ENCODE data around the gene SDCCAG8. TPM values are rescaled to one million over a fixed set of nuclear protein-coding genes. Genes with fewer than 3 reads are reported as not detected.
"Not testable (repeated sequence)": the region's sequence is repeated elsewhere in the genome, so short reads cannot be mapped to it uniquely, and the experiment has no call there.

The SDCCAG8 gene
- 20.2 TPM for polyA plus RNA-seq (ENCODE audit: insufficient read length)

DNA sequence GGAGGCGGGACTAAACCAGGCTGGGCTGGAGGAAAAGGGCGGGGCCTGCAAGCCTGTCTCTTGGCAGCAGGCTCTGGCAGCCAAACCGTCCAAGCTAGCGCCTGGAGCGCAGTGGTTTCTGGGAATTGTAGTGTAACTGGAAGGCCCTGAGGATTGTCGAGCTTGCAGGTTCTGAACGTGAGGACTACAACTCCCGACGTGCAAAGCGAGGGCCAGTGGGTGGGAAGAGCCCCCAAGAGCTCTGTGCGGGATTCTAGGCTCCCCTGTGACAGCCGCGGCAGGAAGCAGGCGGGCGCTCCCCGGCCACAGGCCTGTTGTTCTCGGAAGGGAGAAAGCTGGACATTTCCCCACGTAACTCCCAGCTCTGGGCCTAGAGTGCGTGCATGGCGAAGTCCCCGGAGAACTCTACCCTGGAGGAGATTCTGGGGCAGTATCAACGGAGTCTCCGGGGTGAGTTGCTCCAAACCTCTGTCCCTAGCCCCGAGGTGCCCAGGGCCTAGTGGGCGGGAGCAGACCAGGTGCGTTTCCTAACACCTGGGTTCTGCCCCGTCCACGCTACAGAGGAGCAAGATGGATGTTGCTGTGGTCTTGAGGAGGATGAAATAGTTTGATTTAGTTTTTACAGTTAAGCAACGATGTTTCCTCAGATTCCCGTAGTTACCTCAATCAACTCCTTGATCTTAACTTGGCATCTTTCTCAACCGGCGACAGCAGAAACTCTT lies at the start of gene SDCCAG8:
Gene SDCCAG8, plus strand, starts transcription at position 251 of the 722 bp plus-strand sequence. Its CDS starts 133 bp downstream, at position 384.
- peak; percentile 99 for DNase-seq

DNA sequence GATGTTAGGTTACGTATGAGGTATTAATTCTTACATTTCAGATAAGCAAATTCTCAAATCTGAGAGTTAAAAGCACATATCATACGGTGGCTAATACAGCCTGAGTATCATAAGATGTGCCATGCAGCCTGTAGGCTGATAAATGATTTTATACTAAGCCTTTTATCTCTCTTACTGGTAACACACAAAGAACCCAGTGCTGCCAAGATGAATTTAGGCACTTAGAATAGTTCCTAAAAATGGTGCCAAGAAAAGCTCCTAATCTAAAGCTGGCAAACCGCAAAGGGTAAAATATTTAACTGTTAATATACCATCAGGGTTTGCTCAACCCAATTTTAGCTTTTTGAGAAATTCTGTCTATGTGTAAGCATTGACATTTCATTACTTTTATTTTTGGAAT lies 43.9 kb upstream of the SDCCAG8 start:
- DNase-seq = not testable (repeated sequence)

GRCh38 chr1:243213045-243213787 lies 42.6 kb upstream of the SDCCAG8 start:
- no peak for DNase-seq

GRCh38 chr1:243215276-243215875 lies 40.5 kb upstream of the SDCCAG8 start:
- DNase-seq = not testable (repeated sequence)

DNA sequence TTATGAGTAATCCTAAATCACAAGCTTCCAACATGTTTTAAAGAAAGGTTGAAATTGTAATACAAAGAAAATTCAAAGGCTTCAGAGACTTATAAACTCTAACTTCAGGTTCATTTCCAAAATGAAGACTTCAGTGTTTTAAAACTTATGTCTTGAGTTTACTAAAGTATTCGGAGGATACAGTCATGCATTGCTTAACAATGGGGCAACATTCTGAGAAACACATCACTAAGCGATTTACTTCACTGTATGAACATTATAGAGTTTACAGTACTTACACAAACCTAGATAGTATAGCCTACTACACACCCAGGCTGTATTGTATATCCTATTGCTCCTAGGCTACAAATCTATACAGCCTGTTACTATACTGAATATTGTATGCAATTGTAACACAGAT lies 39.1 kb upstream of the SDCCAG8 start:
- no peak for DNase-seq

DNA sequence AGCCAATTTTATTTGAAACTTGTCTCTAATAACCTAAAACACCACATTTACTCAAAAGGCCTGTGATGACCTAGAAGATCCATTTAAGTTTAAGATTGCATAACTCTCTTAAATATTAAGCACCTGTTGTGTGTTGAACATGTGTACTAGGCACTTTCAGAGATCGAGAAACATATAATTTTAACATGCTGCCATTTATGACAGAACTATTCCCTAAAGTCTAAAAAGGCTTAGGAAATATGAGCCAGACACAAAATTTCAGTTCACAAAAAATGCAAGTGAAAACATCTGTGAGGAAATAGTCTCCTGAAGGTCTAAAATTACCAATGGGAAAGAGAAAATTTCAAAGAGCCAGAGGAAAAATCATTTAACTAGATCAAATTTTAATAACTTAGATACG lies 38.5 kb upstream of the SDCCAG8 start:
- DNase-seq = peak; percentile 25

GRCh38 chr1:243218059-243218458 lies 37.8 kb upstream of the SDCCAG8 start:
- DNase-seq = no peak

GRCh38 chr1:243227622-243228021 lies 28.2 kb upstream of the SDCCAG8 start:
- DNase-seq = no peak

DNA sequence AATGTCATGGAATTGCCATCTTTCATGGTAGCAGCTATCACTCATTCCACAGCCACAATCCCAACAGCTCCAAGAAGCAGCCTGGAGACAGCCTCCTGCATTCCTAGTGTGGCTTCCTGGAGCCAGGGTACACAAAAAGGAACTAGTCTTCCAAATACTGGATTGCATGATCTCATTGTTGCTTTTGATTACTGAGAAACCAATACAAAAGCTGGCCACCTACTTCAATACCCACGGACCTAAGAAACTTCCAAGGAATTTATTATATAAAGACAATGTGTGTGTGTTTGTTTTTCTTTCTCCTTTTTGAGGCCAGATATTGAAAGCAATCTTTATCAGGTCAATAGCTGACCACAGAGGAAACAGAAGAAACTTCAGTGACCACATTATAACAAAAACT lies 26.3 kb upstream of the SDCCAG8 start:
- DNase-seq = no peak

DNA sequence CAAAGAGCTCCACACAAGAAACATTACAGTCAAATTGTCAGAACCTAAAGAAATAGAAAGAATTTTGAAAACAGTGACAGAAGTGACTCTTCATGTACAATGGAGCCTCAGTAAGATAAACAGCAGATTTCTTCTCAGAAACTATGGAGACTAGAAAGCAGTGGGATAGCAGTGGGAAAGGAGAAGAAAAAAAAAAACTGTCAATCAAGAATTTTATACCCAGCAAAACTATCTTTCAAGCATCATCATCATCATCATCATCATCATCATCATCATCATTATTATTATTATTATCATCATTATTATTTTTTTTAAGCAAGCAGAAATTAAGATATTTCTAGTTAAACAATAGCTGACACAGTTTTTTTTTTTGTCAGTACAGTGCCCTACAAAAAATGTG lies 24.9 kb upstream of the SDCCAG8 start:
- DNase-seq = no peak

- no peak for DNase-seq
These were observed 21.9 kb upstream of the SDCCAG8 start for GRCh38 chr1:243233908-243234307.

DNA sequence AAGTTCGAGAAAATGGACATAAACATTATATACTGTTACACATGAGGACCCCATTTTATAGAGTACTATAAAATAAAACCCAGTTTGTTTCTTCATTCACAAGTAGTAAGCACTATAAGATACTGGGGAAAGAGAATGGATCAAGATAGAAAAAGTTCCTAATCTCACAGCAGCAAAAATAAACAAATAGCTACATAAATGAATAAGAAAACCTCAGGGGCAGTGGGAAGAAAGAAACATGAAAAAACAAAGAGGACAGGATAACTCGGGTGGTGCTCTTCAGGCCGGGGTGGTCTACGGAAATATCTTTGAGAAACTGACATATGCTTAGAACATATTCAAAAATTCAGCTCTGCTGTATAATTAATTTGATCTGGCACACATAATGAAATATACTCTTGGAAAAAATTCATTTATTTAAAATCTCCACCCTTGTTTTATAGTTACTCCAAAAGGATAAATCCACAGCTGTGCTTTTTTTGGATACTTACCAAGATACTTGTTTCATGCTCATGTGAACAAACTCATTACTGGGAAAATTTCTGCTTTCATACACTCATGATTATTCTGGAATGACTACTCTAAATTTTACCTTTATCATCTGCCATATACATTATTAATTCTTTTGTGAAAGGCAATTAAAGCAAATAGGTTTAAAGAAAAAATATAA lies 20.7 kb upstream of the SDCCAG8 start:
- DNase-seq = peak; percentile 26

- no peak for DNase-seq
These were observed 19.1 kb upstream of the SDCCAG8 start for GRCh38 chr1:243236604-243237252.

DNA sequence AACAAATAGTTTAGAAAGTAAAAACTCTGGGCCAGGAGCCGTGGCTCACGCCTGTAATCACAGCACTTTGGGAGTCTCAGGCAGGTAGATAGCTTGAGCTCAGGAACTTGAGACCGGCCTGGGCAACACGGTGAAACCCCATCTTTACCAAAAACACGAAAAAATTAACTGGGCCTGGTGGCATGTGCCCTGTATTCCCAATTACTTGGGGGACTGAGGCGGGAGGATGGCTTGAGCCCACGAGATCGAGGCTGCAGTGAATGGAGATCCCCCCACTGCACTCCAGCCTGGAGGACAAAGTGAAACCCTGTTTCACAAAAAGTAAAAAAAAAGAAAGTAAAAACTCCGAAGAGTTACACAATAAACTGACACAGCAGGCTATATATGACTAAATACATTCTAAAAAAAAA lies 11.4 kb upstream of the SDCCAG8 start:
- no peak for DNase-seq

- no peak for DNase-seq
These were observed 8.9 kb upstream of the SDCCAG8 start for GRCh38 chr1:243246916-243247315.

GRCh38 chr1:243247901-243248300 lies 7.9 kb upstream of the SDCCAG8 start:
- no peak for DNase-seq

- DNase-seq = no peak
These were observed 6.6 kb upstream of the SDCCAG8 start for GRCh38 chr1:243249214-243249613.

DNA sequence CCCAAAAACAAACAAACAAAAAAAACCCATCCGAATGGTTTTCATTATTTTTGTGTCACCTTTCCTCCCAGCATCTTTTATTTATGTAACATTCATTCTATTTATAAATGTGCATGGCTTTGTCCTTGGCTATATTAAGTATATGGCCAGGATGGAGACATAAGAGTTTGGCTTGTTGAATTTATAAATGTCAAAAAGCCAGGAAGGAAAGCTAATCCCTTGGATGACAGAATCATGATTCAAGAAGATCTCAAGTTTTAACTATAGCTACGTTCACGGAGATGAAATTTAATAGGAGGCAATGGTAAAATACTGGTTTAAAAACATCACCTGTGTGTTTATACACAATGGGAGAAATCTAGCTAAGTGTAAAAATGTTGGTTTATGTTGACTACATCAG lies 5.7 kb upstream of the SDCCAG8 start:
- no peak for DNase-seq

DNA sequence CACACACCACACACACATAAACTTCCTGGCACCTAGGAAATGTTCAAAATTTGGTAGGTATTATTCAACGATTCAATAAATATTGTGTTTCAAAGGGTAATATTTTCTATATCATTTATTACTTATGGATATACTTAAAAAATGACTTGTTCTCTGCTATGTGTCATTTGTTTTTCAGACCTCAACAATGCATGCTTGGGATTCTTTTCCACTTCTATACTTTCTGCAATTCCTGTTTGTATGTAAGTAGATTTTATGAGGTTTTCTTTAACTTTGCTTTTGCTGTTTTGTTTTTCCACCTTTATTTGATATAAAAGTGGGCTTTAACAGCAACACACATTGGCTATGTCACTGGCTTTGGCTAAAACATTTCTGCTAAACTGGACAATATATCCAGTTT lies 4.3 kb upstream of the SDCCAG8 start:
- no peak for DNase-seq

DNA sequence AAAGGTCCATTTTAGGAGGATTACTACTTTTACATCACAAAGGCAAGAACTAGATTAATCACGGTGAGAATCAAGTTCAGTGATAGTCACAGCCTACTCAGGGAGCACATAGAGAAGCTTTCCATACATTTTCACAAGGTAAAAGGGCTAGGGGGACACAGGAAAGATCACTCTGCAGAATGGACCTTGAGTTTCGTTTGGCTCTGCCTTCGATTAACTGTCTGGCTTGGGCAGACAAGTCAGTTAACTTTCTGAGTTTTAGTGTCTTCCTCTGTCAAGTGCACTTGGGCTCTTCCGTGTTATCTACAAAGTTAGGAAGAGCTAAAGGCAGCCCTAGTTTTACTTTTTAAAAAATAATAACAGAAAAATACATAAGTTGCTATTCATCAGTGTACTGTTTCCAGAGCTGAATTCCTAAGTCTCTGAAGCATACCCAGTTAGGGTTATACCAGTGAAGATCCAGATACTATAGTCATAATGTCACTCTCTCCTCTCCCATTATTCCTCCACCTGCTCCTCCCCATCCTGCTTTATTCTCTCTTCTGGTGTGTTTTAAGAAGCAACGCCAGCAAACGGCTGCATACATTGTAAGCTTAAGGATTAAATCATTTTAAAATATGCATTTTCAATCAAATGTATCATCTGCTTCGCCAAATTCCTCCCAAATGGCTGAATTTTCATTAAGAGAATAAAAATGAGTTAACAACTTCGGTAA lies 2.5 kb upstream of the SDCCAG8 start:
- DNase-seq = peak; percentile 18

DNA sequence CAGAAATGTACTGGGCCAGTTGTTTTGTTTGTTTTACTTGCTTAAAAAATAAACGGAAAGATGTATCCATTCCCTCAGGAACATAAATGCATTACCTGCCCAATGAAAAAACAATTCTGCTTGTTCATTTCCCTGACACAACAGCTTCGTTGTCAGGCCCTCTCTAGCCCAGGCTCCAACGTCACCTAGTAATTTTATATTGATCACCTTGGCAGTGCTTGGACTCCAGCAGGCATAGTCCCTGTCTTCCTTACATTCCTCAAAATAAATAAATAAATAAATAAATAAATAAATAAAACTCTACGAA lies 2.0 kb upstream of the SDCCAG8 start:
- DNase-seq = no peak

Measured in hindlimb muscle (tissue), 1 donor.